CD4-positive, alpha-beta T cell treated with Interleukin-17A for 4 hours (primary cell): ENCODE results near the gene SIGLEC12.
"Not testable (repeated sequence)": the region's sequence is repeated elsewhere in the genome, so short reads cannot be mapped to it uniquely, and the experiment has no call there.

Experiments
- DNase-seq: peaks from one replicate; pipeline ENCODE4 v3.0.0-alpha.2; 2020; ENCODE audit warnings: mixed read lengths

SIGLEC12 gene

GRCh38 chr19:51457351-51458013 is 44.1 kb downstream of the SIGLEC12 start:
- DNase-seq: no peak

GRCh38 chr19:51456541-51457290 is 44.9 kb downstream of the SIGLEC12 start:
- no peak for DNase-seq

- DNase-seq: no peak
Measured at GRCh38 chr19:51450730-51451307, 50.8 kb downstream of the SIGLEC12 start.

GRCh38 chr19:51448411-51449016 is 53.1 kb downstream of the SIGLEC12 start:
- DNase-seq: peak; percentile 5

- DNase-seq: no peak
Measured at GRCh38 chr19:51448011-51448410, 53.6 kb downstream of the SIGLEC12 start.

- not testable (repeated sequence) for DNase-seq
Measured at GRCh38 chr19:51447510-51447909, 54.1 kb downstream of the SIGLEC12 start.

- DNase-seq: peak; percentile 78
Measured at GRCh38 chr19:51441410-51442390, 59.9 kb downstream of the SIGLEC12 start.
